ENCODE data around the gene CGREF1. TPM values are rescaled to one million over a fixed set of nuclear protein-coding genes. Genes with fewer than 3 reads are reported as not detected.

CGREF1 gene
- total RNA-seq, 4 donors from 2014 or later, result 2.3 to 22.9 (median 9.7) TPM

DNA sequence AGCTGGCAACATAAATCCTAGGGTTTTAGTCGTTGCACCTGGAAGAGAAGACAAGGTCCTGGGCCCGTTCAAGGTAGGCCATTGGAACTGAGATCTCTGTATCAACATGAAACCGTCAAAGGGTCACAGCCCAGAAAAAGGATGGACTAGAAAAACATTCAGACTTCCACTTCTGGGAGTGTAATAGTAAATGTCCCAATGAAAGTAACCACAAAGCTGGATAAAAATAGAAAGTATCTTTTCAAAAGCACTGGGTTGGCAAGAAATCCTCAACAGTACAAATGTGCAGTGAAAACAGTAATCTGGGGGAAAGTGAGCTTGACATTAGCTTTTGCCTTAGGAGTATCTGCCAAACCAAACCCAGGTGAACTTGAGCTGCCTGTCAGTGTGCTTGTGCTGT is 12.9 kb downstream of the CGREF1 start:
- Histone ChIP-seq H3K36me3 (no peaks in the 10 kb centered on the region), H3K27ac (no peak overlapping the region), H3K9me3 (no peaks in the 10 kb centered on the region), H3K4me1 (no peaks in the 10 kb centered on the region), H3K4me3 (no peak overlapping the region), H3K27me3 (no peaks in the 10 kb centered on the region)
- no peak for DNase-seq
- TF ChIP-seq POLR2A (IDR thresholded peaks at IDR 0.05), result no peak
- TF ChIP-seq, protein P1, sequence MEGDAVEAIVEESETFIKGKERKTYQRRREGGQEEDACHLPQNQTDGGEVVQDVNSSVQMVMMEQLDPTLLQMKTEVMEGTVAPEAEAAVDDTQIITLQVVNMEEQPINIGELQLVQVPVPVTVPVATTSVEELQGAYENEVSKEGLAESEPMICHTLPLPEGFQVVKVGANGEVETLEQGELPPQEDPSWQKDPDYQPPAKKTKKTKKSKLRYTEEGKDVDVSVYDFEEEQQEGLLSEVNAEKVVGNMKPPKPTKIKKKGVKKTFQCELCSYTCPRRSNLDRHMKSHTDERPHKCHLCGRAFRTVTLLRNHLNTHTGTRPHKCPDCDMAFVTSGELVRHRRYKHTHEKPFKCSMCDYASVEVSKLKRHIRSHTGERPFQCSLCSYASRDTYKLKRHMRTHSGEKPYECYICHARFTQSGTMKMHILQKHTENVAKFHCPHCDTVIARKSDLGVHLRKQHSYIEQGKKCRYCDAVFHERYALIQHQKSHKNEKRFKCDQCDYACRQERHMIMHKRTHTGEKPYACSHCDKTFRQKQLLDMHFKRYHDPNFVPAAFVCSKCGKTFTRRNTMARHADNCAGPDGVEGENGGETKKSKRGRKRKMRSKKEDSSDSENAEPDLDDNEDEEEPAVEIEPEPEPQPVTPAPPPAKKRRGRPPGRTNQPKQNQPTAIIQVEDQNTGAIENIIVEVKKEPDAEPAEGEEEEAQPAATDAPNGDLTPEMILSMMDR (IDR thresholded peaks at IDR 0.05), result no peak
- intact Hi-C loops (cut with DNase I; ENCODE audit: low total_unique reads), result loop anchor here (10.0 kb wide), 1 partner anchor 179 kb away; the partner anchor contains the start of gene TRIM54

DNA sequence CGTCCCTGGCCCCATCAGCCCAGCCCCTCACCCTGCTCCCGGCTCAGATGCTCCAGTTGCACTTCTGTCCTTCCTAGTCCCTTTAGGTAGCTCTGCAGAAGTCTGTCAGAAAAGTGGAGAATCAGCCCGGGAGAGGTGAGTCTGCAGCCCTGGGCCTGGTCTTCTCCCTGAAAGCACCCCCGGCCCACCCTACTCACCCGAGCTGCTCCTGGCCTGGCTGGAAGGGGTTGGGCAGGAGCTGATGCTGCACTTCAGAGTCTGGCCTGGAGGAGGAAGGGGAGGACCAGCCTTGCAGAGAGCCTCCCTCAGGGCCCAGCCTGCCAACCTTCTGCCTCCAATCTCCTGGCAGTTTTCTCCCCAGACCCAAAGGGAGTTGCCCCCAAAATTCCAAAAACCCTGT is 16.6 kb downstream of the CGREF1 start:
- no peaks in the 10 kb centered on the region for H3K9me3 ChIP-seq
- H3K36me3 ChIP-seq, result no peaks in the 10 kb centered on the region
- H3K27me3 ChIP-seq, result no peaks in the 10 kb centered on the region
- intact Hi-C loops (cut with DNase I; ENCODE audit: low total_unique reads), result loop anchor here (10.0 kb wide), 1 partner anchor 182 kb away; the partner anchor contains the start of gene TRIM54
- no peak overlapping the region for H3K27ac ChIP-seq
- TF ChIP-seq POLR2A (IDR thresholded peaks at IDR 0.05), result no peak
- TF ChIP-seq, protein P1 (IDR thresholded peaks at IDR 0.05), result no peak
- no peak for DNase-seq
- H3K4me3 ChIP-seq, result no peak overlapping the region
- no peaks in the 10 kb centered on the region for H3K4me1 ChIP-seq

DNA sequence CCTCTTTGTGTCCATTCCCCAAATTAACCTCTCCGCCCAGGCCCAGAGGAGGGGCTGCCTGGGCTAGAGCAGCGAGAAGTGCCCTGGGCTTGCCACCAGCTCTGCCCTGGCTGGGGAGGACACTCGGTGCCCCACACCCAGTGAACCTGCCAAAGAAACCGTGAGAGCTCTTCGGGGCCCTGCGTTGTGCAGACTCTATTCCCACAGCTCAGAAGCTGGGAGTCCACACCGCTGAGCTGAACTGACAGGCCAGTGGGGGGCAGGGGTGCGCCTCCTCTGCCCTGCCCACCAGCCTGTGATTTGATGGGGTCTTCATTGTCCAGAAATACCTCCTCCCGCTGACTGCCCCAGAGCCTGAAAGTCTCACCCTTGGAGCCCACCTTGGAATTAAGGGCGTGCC is 18.9 kb downstream of the CGREF1 start:
- TF ChIP-seq, protein P1 (IDR thresholded peaks at IDR 0.05), result no peak
- no peak for TF ChIP-seq POLR2A (IDR thresholded peaks at IDR 0.05)
- no peak for DNase-seq
- Histone ChIP-seq H3K27me3 (no peaks in the 10 kb centered on the region), H3K4me1 (no peaks in the 10 kb centered on the region), H3K9me3 (no peaks in the 10 kb centered on the region), H3K4me3 (no peak overlapping the region), H3K27ac (no peak overlapping the region), H3K36me3 (no peaks in the 10 kb centered on the region)
- intact Hi-C loops (cut with DNase I; ENCODE audit: low total_unique reads), result loop anchor here (10.0 kb wide), 1 partner anchor 185 kb away; the partner anchor contains the start of gene TRIM54

DNA sequence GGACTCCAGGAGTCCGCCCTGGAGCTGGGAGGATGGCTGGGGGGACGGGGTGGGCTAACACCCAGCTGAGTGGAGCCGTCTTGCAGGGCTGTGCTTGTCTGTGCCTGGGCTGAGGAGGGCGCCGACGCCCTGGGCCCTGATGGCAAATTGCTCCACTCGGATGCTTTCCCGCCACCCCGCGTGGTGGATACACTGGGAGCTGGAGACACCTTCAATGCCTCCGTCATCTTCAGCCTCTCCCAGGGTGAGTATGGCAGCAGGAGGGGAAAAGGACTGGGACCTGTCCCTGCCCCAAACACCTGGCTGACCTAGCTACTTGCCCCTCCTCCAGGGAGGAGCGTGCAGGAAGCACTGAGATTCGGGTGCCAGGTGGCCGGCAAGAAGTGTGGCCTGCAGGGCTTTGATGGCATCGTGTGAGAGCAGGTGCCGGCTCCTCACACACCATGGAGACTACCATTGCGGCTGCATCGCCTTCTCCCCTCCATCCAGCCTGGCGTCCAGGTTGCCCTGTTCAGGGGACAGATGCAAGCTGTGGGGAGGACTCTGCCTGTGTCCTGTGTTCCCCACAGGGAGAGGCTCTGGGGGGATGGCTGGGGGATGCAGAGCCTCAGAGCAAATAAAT is 19.5 kb downstream of the CGREF1 start:
- DNase-seq, result no peak
- H3K9me3 ChIP-seq, result no peaks in the 10 kb centered on the region
- H3K4me3 ChIP-seq, result no peak overlapping the region
- no peak for TF ChIP-seq POLR2A (IDR thresholded peaks at IDR 0.05)
- TF ChIP-seq, protein P1 (IDR thresholded peaks at IDR 0.05), result no peak
- H3K4me1 ChIP-seq, result no peaks in the 10 kb centered on the region
- intact Hi-C loops (cut with DNase I; ENCODE audit: low total_unique reads), result loop anchor here (5.0 kb wide), 1 partner anchor 108 kb away; no protein-coding TSS in a partner anchor
- H3K27me3 ChIP-seq, result no peaks in the 10 kb centered on the region
- H3K27ac ChIP-seq, result no peak overlapping the region
- no peaks in the 10 kb centered on the region for H3K36me3 ChIP-seq

- TF ChIP-seq, protein P1 (IDR thresholded peaks at IDR 0.05), result no peak
- no peak for TF ChIP-seq POLR2A (IDR thresholded peaks at IDR 0.05)
- no peaks in the 10 kb centered on the region for H3K9me3 ChIP-seq
- H3K4me3 ChIP-seq, result no peak overlapping the region
- no peak for DNase-seq
- intact Hi-C loops (cut with DNase I; ENCODE audit: low total_unique reads), result loop anchor here (5.0 kb wide), 1 partner anchor 110 kb away; no protein-coding TSS in a partner anchor
- no peak overlapping the region for H3K27ac ChIP-seq
- H3K27me3 ChIP-seq, result no peaks in the 10 kb centered on the region
- H3K4me1 ChIP-seq, result no peaks in the 10 kb centered on the region
- no peaks in the 10 kb centered on the region for H3K36me3 ChIP-seq
Measured at GRCh38 chr2:27097341-27097740, 21.6 kb downstream of the CGREF1 start.

All from uterus (tissue), 4 donors.